Panc1 (cell line): Measurements from ENCODE around the gene SORCS1. TPM values are rescaled to one million over a fixed set of nuclear protein-coding genes. Genes with fewer than 3 reads are reported as not detected.
A peak's percentile ranks its signal among the peaks of the same experiment; 100 is the strongest.

Experiments
- ATAC-seq: fragments of 200-7000 bp; cut with Tn5 transposase; 2 replicates; pipeline ENCODE4 v1.9.1; 2020; ENCODE audit warnings: mild to moderate bottlenecking, moderate library complexity
- BruUV-seq: library from RNA; stranded (reverse); fragments of 400-500 nt; replicated peaks from 2 replicates; lab custom pipeline; 2021; lab: Mats Ljungman, UMichigan
- CTCF ChIA-PET: fragments of 300-600 bp; sonication (Branson Sonifier 250); formaldehyde crosslinking; loops from one replicate; lab custom pipeline; 2022; ENCODE audit warnings: antibody characterized with exemption; lab: Charles Lee
- POLR2A ChIA-PET: fragments of 300-600 bp; sonication (Branson Sonifier 250); formaldehyde crosslinking; loops from one replicate; lab custom pipeline; 2022; ENCODE audit warnings: antibody characterized with exemption; lab: Charles Lee
- DNase-seq: peaks from one replicate; pipeline ENCODE4 v3.0.0-alpha.2; 2010; ENCODE audit warnings: low read depth, low spot score
- H3K27ac ChIP-seq: 2 replicates; pipeline ENCODE4 v1.5.1; 2011; ENCODE audit warnings: mild to moderate bottlenecking, low read length, inconsistent platforms
- H3K27me3 ChIP-seq: fragments of 200-500 bp; sonication (Bioruptor generic); 2 replicates; pipeline ENCODE4 v1.6.0; 2014; ENCODE audit warnings: low read length, inconsistent platforms; ENCODE audit not compliant: control insufficient read depth, insufficient read depth
- H3K36me3 ChIP-seq: fragments of 200-500 bp; sonication (Bioruptor generic); 2 replicates; pipeline ENCODE4 v1.5.1; 2014; ENCODE audit warnings: inconsistent platforms, mild to moderate bottlenecking, low read length, moderate library complexity; ENCODE audit not compliant: control insufficient read depth, insufficient read depth
- H3K4me1 ChIP-seq: 2 replicates; pipeline ENCODE4 v1.5.1; 2011; ENCODE audit warnings: inconsistent platforms, mild to moderate bottlenecking, low read length, moderate library complexity; ENCODE audit not compliant: control insufficient read depth, insufficient read depth
- H3K4me3 ChIP-seq, 2 experiments: 2 replicates each; pipeline ENCODE4 v1.5.1; 2011 to 2012; ENCODE audit warnings: low read depth in 2 of 2, low read length in 2 of 2, mild to moderate bottlenecking in 2 of 2, inconsistent platforms in 1 of 2, moderate library complexity in 1 of 2
- H3K9me3 ChIP-seq: fragments of 200-500 bp; sonication (Bioruptor generic); 2 replicates; pipeline ENCODE4 v1.5.1; 2014; ENCODE audit warnings: low read depth, mild to moderate bottlenecking, inconsistent platforms, low read length, moderate library complexity; ENCODE audit not compliant: control insufficient read depth, insufficient read depth
- CTCF ChIP-seq: fragments of 450-650 bp; IDR thresholded peaks from 2 replicates; pipeline ENCODE4 v1.5.1; 2017; ENCODE audit warnings: mild to moderate bottlenecking
- POLR2AphosphoS5 ChIP-seq: IDR thresholded peaks from 2 replicates; pipeline ENCODE4 v1.6.1; 2012; ENCODE audit warnings: mild to moderate bottlenecking, low read depth, low read length, moderate library complexity
- SIN3A ChIP-seq: IDR thresholded peaks from 2 replicates; pipeline ENCODE4 v1.6.1; 2012; ENCODE audit warnings: low read depth, mild to moderate bottlenecking, low read length, moderate library complexity, borderline replicate concordance; ENCODE audit not compliant: insufficient read depth
- TCF7L2 ChIP-seq: IDR thresholded peaks from 2 replicates; pipeline ENCODE4 v1.6.1; 2011; ENCODE audit warnings: mild to moderate bottlenecking, low read depth, low read length, inconsistent platforms
- in situ Hi-C: cut with HindIII; loops from 2 replicates; pipeline ENCODE4 v1.10.0; 2016; ENCODE audit warnings: low sequenced_read_pairs, low pct_unique_long_range_greater_than_20kb
- intact Hi-C: fragments of 100-400 bp; cut with micrococcal nuclease; formaldehyde crosslinking; loops from one replicate; pipeline ENCODE4 v1.10.0; 2022; ENCODE audit not compliant: unreplicated experiment
- total RNA-seq: library from RNA; stranded (reverse); gene quantifications from one replicate; pipeline ENCODE4 v1.2.1, GENCODE V29; 2021; ENCODE audit not compliant: unreplicated experiment
- TF ChIP-seq, protein P1 (sequence below), 2 experiments: IDR thresholded peaks; 2 replicates each; pipeline ENCODE4 v1.6.1; 2011 to 2012; ENCODE audit warnings: low read depth in 2 of 2, control low read depth in 1 of 2, low read length in 1 of 2, mild to moderate bottlenecking in 1 of 2, moderate library complexity in 1 of 2; ENCODE audit not compliant: insufficient read depth in 1 of 2

Gene SORCS1
- total RNA-seq, 1 experiment from 2014 or later, result not detected

DNA sequence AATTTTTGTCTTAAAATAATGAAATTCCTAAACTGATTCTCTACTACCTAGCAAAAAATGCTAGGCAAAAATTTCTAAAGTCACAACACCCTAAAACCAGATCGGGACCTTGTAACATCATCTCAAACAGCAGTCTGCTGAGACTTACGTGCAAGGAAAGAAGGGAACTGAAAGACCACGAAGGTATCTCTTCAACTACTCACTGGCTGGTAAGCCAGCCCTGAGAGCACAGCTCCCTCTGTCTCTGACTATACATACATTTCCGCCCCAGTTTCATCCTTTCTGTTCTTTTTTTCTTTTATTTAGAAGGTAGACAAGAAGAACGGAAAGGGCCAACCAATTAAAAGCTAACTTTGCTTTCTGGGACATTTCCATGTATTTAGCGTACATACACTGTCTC lies 15.6 kb downstream of the SORCS1 start:
- H3K27me3 ChIP-seq, result no peaks in the 10 kb centered on the region
- ChIA-PET CTCF (no interaction called here), POLR2A (no interaction called here)
- ATAC-seq (no peak), DNase-seq (no peak)
- no peaks in the 10 kb centered on the region for H3K36me3 ChIP-seq
- no TSS peak for BruUV-seq
- H3K9me3 ChIP-seq, result no peaks in the 10 kb centered on the region
- no peak for TF ChIP-seq SIN3A
- TF ChIP-seq, protein P1, sequence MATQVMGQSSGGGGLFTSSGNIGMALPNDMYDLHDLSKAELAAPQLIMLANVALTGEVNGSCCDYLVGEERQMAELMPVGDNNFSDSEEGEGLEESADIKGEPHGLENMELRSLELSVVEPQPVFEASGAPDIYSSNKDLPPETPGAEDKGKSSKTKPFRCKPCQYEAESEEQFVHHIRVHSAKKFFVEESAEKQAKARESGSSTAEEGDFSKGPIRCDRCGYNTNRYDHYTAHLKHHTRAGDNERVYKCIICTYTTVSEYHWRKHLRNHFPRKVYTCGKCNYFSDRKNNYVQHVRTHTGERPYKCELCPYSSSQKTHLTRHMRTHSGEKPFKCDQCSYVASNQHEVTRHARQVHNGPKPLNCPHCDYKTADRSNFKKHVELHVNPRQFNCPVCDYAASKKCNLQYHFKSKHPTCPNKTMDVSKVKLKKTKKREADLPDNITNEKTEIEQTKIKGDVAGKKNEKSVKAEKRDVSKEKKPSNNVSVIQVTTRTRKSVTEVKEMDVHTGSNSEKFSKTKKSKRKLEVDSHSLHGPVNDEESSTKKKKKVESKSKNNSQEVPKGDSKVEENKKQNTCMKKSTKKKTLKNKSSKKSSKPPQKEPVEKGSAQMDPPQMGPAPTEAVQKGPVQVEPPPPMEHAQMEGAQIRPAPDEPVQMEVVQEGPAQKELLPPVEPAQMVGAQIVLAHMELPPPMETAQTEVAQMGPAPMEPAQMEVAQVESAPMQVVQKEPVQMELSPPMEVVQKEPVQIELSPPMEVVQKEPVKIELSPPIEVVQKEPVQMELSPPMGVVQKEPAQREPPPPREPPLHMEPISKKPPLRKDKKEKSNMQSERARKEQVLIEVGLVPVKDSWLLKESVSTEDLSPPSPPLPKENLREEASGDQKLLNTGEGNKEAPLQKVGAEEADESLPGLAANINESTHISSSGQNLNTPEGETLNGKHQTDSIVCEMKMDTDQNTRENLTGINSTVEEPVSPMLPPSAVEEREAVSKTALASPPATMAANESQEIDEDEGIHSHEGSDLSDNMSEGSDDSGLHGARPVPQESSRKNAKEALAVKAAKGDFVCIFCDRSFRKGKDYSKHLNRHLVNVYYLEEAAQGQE (IDR thresholded peaks at IDR 0.05; ENCODE audit: insufficient read depth in 1 of 2, low read depth in 2 of 2, low read length in 1 of 2), result no peak
- TF ChIP-seq CTCF, result no peak
- no peak for TF ChIP-seq TCF7L2
- no peak for TF ChIP-seq POLR2AphosphoS5
- H3K4me1 ChIP-seq, result no peaks in the 10 kb centered on the region
- no peak overlapping the region for H3K4me3 ChIP-seq
- intact Hi-C loops (no loop called here), in situ Hi-C loops (no loop called here)
- H3K27ac ChIP-seq, result no peak overlapping the region

DNA sequence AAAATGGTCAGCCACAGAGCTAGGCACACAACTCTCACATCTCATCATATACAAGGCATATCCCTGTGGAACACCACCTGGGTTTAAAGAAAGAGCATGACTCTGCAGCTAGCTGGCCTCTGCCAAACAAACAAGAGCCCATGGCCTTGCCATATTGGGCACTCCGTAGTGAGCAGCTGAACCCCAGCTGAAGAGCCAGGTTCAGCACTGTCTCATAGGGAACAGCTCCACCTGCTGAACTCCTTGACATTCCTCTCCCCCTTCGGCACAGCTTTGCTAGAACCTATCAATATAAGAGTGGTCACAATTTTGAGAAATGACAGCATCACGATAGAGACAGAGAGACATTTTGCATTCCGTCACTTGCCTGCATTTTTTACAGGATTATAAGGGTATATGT lies 20.0 kb downstream of the SORCS1 start:
- no peak for DNase-seq
- H3K9me3 ChIP-seq, result no peaks in the 10 kb centered on the region
- H3K4me3 ChIP-seq, result no peak overlapping the region
- in situ Hi-C loops, result no loop called here
- intact Hi-C loops, result no loop called here
- ChIA-PET CTCF (no interaction called here), POLR2A (no interaction called here)
- no peaks in the 10 kb centered on the region for H3K27me3 ChIP-seq
- TF ChIP-seq SIN3A (no peak), CTCF (no peak)
- TF ChIP-seq, protein P1 (IDR thresholded peaks at IDR 0.05; ENCODE audit: insufficient read depth in 1 of 2, low read depth in 2 of 2, low read length in 1 of 2), result peak; percentile 38 to 47; a peak in 2 of 4 replicates
- no peaks in the 10 kb centered on the region for H3K36me3 ChIP-seq
- ATAC-seq, result no peak
- no peak overlapping the region for H3K27ac ChIP-seq
- no TSS peak for BruUV-seq
- no peaks in the 10 kb centered on the region for H3K4me1 ChIP-seq
